ENCODE results near the gene SLC6A3.

Gene SLC6A3

GRCh38 chr5:1347571-1347970 is 97.7 kb downstream of the SLC6A3 start:
- DNase-seq (ENCODE audit: low read depth in 2 of 2), result no peak

- DNase-seq (ENCODE audit: low read depth in 2 of 2), result no peak
Observed at GRCh38 chr5:1346627-1347440, 98.4 kb downstream of the SLC6A3 start.

- no peak for DNase-seq (ENCODE audit: low read depth in 2 of 2)
Observed at GRCh38 chr5:1345876-1346626, 99.2 kb downstream of the SLC6A3 start.

- peak; percentile 69 to 80 for DNase-seq (ENCODE audit: low read depth in 2 of 2)
Observed at GRCh38 chr5:1344975-1345838, 100.0 kb downstream of the SLC6A3 start, which contains the start of gene CLPTM1L. TSS of gene CLPTM1L (minus strand) at chr5:1345099. CDS start at chr5:1344841, 258 bp downstream.

- DNase-seq (ENCODE audit: low read depth in 2 of 2), result no peak
Observed at GRCh38 chr5:1343931-1344901, 101.0 kb downstream of the SLC6A3 start.

- DNase-seq (ENCODE audit: low read depth in 2 of 2), result no peak
Observed at GRCh38 chr5:1343315-1343751, 101.9 kb downstream of the SLC6A3 start.
